HG02623 (cell line): ENCODE results near the gene KATNB1.
"Not testable (repeated sequence)": the region's sequence is repeated elsewhere in the genome, so short reads cannot be mapped to it uniquely, and the experiment has no call there.

ENCODE experiments used
- ATAC-seq: cut with Tn5 transposase; IDR thresholded peaks from one replicate; pipeline ENCODE4 v1.9.1; 2021; ENCODE audit warnings: moderate library complexity; ENCODE audit not compliant: unreplicated experiment

The KATNB1 gene

GRCh38 chr16:57788252-57788841 is 52.8 kb downstream of the KATNB1 start:
- no peak for ATAC-seq

- ATAC-seq, result no peak
Measured at GRCh38 chr16:57788951-57789350, 53.4 kb downstream of the KATNB1 start.

GRCh38 chr16:57791195-57791892 is 55.8 kb downstream of the KATNB1 start:
- no peak for ATAC-seq

GRCh38 chr16:57791893-57792461 is 56.4 kb downstream of the KATNB1 start:
- no peak for ATAC-seq

GRCh38 chr16:57794849-57795430 is 59.4 kb downstream of the KATNB1 start:
- no peak for ATAC-seq

- no peak for ATAC-seq
Measured at GRCh38 chr16:57795431-57795878, 59.9 kb downstream of the KATNB1 start.

GRCh38 chr16:57796014-57796413 is 60.4 kb downstream of the KATNB1 start:
- not testable (repeated sequence) for ATAC-seq

- no peak for ATAC-seq
Measured at GRCh38 chr16:57797216-57797525, 61.6 kb downstream of the KATNB1 start.

GRCh38 chr16:57797526-57798266 is 62.1 kb downstream of the KATNB1 start:
- ATAC-seq, result no peak

GRCh38 chr16:57798267-57798810 is 62.8 kb downstream of the KATNB1 start:
- ATAC-seq, result no peak

GRCh38 chr16:57798953-57799599 is 63.5 kb downstream of the KATNB1 start:
- ATAC-seq, result no peak

- no peak for ATAC-seq
Measured at GRCh38 chr16:57799600-57800199, 64.1 kb downstream of the KATNB1 start.

- no peak for ATAC-seq
Measured at GRCh38 chr16:57800200-57801097, 64.9 kb downstream of the KATNB1 start.

GRCh38 chr16:57801098-57801808 is 65.7 kb downstream of the KATNB1 start:
- ATAC-seq, result no peak

GRCh38 chr16:57801809-57802340 is 66.3 kb downstream of the KATNB1 start:
- no peak for ATAC-seq

GRCh38 chr16:57802341-57803133 is 67.0 kb downstream of the KATNB1 start, which contains the start of gene KIFC3:
TSS of gene KIFC3 (minus strand) at chr16:57802491. CDS start at chr16:57798243, 4,248 bp downstream.
- no peak for ATAC-seq
